CD14-positive monocyte (primary cell): ENCODE results near the gene SPEM2. TPM values are rescaled to one million over a fixed set of nuclear protein-coding genes. Genes with fewer than 3 reads are reported as not detected.
A peak's percentile ranks its signal among the peaks of the same experiment; 100 is the strongest.

Source experiments
- DNase-seq, 3 donors: peaks; one replicate each; pipeline ENCODE4 v3.0.0-alpha.2; 2011 to 2022
- H2AFZ ChIP-seq: 2 replicates; pipeline ENCODE4 v1.6.0; 2012; ENCODE audit warnings: mild to moderate bottlenecking, low read depth, low read length, inconsistent platforms; ENCODE audit not compliant: insufficient read depth, poor library complexity, severe bottlenecking
- H3K27ac ChIP-seq, 2 donors: 1 replicate in 1 of 2; 2 replicates in 1 of 2; pipeline ENCODE4 v1.5.1; 2012 to 2013; ENCODE audit warnings: low read length in 2 of 2, control low read depth in 1 of 2, inconsistent platforms in 1 of 2, low read depth in 1 of 2, mild to moderate bottlenecking in 1 of 2
- H3K27me3 ChIP-seq, 2 donors: one replicate each; pipeline versions ENCODE4 v1.6.0 to v1.6.1; 2011 to 2013; ENCODE audit warnings: low read length in 2 of 2; ENCODE audit not compliant: control insufficient read depth in 2 of 2, insufficient read depth in 2 of 2
- H3K36me3 ChIP-seq, 2 donors: replicated peaks in 1 of 2; 1 replicate in 1 of 2; 2 replicates in 1 of 2; pipeline versions ENCODE4 v1.5.1 to v1.6.1; 2012 to 2013; ENCODE audit warnings: low read length in 2 of 2, control low read depth in 1 of 2, inconsistent platforms in 1 of 2, mild to moderate bottlenecking in 1 of 2; ENCODE audit not compliant: insufficient read depth in 2 of 2, control insufficient read depth in 1 of 2
- H3K4me1 ChIP-seq, 2 donors: 1 replicate in 1 of 2; 2 replicates in 1 of 2; pipeline versions ENCODE4 v1.5.1 to v1.6.1; 2012 to 2013; ENCODE audit warnings: low read length in 2 of 2, control low read depth in 1 of 2, inconsistent platforms in 1 of 2, mild to moderate bottlenecking in 1 of 2, moderate library complexity in 1 of 2; ENCODE audit not compliant: insufficient read depth in 2 of 2, control insufficient read depth in 1 of 2
- H3K4me2 ChIP-seq: replicated peaks from 2 replicates; pipeline ENCODE3; 2012; ENCODE audit warnings: low read length, moderate library complexity, mild to moderate bottlenecking; ENCODE audit not compliant: poor library complexity, severe bottlenecking; ENCODE audit errors: extremely low read depth
- H3K4me3 ChIP-seq, 3 experiments: fragments of 200-600 bp in 1 of 3; sonication (generic) in 1 of 3; replicated peaks in 1 of 3; 1 replicate in 2 of 3; 2 replicates in 1 of 3; pipeline ENCODE4 v1.5.1; 2011 to 2013; ENCODE audit warnings: low read length in 3 of 3, mild to moderate bottlenecking in 3 of 3, control low read depth in 2 of 3, low read depth in 2 of 3, inconsistent platforms in 1 of 3, moderate library complexity in 1 of 3
- H3K79me2 ChIP-seq: 2 replicates; pipeline ENCODE4 v1.6.0; 2012; ENCODE audit warnings: mild to moderate bottlenecking, control low read depth, inconsistent platforms, low read length, moderate library complexity; ENCODE audit not compliant: insufficient read depth
- H3K9ac ChIP-seq: 2 replicates; pipeline ENCODE4 v1.6.0; 2017; ENCODE audit warnings: low read length, mild to moderate bottlenecking; ENCODE audit not compliant: insufficient read depth, poor library complexity, severe bottlenecking
- H3K9me3 ChIP-seq, 2 donors: replicated peaks in 1 of 2; 1 replicate in 1 of 2; 2 replicates in 1 of 2; pipeline versions ENCODE4 v1.5.1 to v1.6.1; 2012 to 2013; ENCODE audit warnings: low read length in 2 of 2, control low read depth in 1 of 2; ENCODE audit not compliant: control insufficient read depth in 1 of 2, insufficient read depth in 1 of 2
- H4K20me1 ChIP-seq: 2 replicates; pipeline ENCODE4 v1.6.0; 2012; ENCODE audit warnings: mild to moderate bottlenecking, low read length, control low read depth, moderate library complexity; ENCODE audit not compliant: insufficient read depth
- H3K27ac Mint-ChIP-seq, 7 donors: one replicate each; pipeline ENCODE4 v1.8.0; 2020; ENCODE audit warnings: mild to moderate bottlenecking in 7 of 7, mixed read lengths in 7 of 7, moderate library complexity in 6 of 7, inconsistent platforms in 2 of 7
- H3K27me3 Mint-ChIP-seq, 3 donors: one replicate each; pipeline ENCODE4 v1.8.0; 2021 to 2022; ENCODE audit warnings: low read depth in 3 of 3, mild to moderate bottlenecking in 3 of 3, mixed read lengths in 3 of 3, moderate library complexity in 3 of 3, inconsistent platforms in 1 of 3
- H3K36me3 Mint-ChIP-seq, 2 donors: one replicate each; pipeline ENCODE4 v1.8.0; 2020; ENCODE audit warnings: mixed read lengths in 2 of 2, inconsistent platforms in 1 of 2, mild to moderate bottlenecking in 1 of 2
- H3K4me1 Mint-ChIP-seq: one replicate; pipeline ENCODE4 v1.8.0; 2020; ENCODE audit warnings: mild to moderate bottlenecking, mixed read lengths
- H3K4me3 Mint-ChIP-seq, 2 donors: one replicate each; pipeline ENCODE4 v1.8.0; 2020; ENCODE audit warnings: mild to moderate bottlenecking in 2 of 2, mixed read lengths in 2 of 2, moderate library complexity in 1 of 2
- H3K9me3 Mint-ChIP-seq, 7 donors: one replicate each; pipeline ENCODE4 v1.8.0; 2020 to 2022; ENCODE audit warnings: mixed read lengths in 7 of 7, mild to moderate bottlenecking in 6 of 7, moderate library complexity in 6 of 7, inconsistent platforms in 2 of 7
- CTCF ChIP-seq: fragments of 200-600 bp; IDR thresholded peaks from one replicate; pipeline ENCODE4 v1.8.0; 2022; ENCODE audit warnings: antibody characterized with exemption, mild to moderate bottlenecking
- WGBS: methylation state at CpG from one replicate; pipeline ENCODE4 v1.1.5; 2013; ENCODE audit warnings: missing lambda C conversion rate; ENCODE audit not compliant: insufficient coverage; 5-methylcytosine and 5-hydroxymethylcytosine counted together
- intact Hi-C, 2 donors: fragments of 100-400 bp; cut with micrococcal nuclease; formaldehyde crosslinking; loops; one replicate each; pipeline versions ENCODE4 v1.15.0 to v1.15.1; 2023
- polyA plus RNA-seq, 3 donors: library from polyadenylated mRNA; depleted of rRNA in 1 of 3; unstranded in 2 of 3; stranded (reverse) in 1 of 3; fragments of 300-500 nt in 2 of 3; fragments of >200 nt in 1 of 3; fragmentation: Illumina TruSeq in 2 of 3; gene quantifications; 1 replicate in 2 of 3; 2 replicates in 1 of 3; pipeline ENCODE4 v1.2.3, GENCODE V29; 2012 to 2021

The SPEM2 gene
- polyA plus RNA-seq, 3 donors = not detected

GRCh38 chr17:7463372-7463846 is 38.0 kb downstream of the SPEM2 start:
- WGBS = 99% methylated on average over 9 of the region's 14 CpGs
- H3K27me3 ChIP-seq = no peaks in the 10 kb centered on the region
- H3K4me1 ChIP-seq = peaks cover 21 to 24% of the 10 kb centered on the region in 2 donors
- peaks cover 2% of the 10 kb centered on the region for H3K79me2 ChIP-seq
- no peak overlapping the region for H3K27ac ChIP-seq
- H3K9me3 ChIP-seq = no peaks in the 10 kb centered on the region
- H3K4me2 ChIP-seq = no peak overlapping the region
- peaks cover 16 to 38% of the 10 kb centered on the region in 2 donors for H3K36me3 Mint-ChIP-seq
- H3K27me3 Mint-ChIP-seq = no peaks in the 10 kb centered on the region
- no peak overlapping the region for H3K4me3 Mint-ChIP-seq
- H3K27ac Mint-ChIP-seq = peak overlapping the region in 1 of 7 donors; percentile 18
- no peak overlapping the region for H2AFZ ChIP-seq
- intact Hi-C loops = no loop called here
- TF ChIP-seq CTCF = no peak
- H3K9ac ChIP-seq = no peak overlapping the region
- no peaks in the 10 kb centered on the region for H4K20me1 ChIP-seq
- no peaks in the 10 kb centered on the region for H3K9me3 Mint-ChIP-seq
- peaks cover 19% of the 10 kb centered on the region for H3K4me1 Mint-ChIP-seq
- H3K36me3 ChIP-seq = peaks cover 22 to 27% of the 10 kb centered on the region in 2 donors
- DNase-seq = no peak
- no peak overlapping the region for H3K4me3 ChIP-seq

- Histone ChIP-seq H3K9ac (no peak overlapping the region), H3K27me3 (no peaks in the 10 kb centered on the region), H2AFZ (no peak overlapping the region), H3K36me3 (peaks cover 22 to 33% of the 10 kb centered on the region in 2 donors), H3K79me2 (peaks cover 9% of the 10 kb centered on the region), H3K9me3 (no peaks in the 10 kb centered on the region), H3K27ac (no peak overlapping the region), H4K20me1 (no peaks in the 10 kb centered on the region), H3K4me2 (no peak overlapping the region), H3K4me3 (no peak overlapping the region), H3K4me1 (peaks cover 21 to 24% of the 10 kb centered on the region in 2 donors)
- no peak for TF ChIP-seq CTCF
- intact Hi-C loops = no loop called here
- H3K9me3 Mint-ChIP-seq = no peaks in the 10 kb centered on the region
- no peaks in the 10 kb centered on the region for H3K27me3 Mint-ChIP-seq
- H3K4me3 Mint-ChIP-seq = no peak overlapping the region
- peaks cover 19% of the 10 kb centered on the region for H3K4me1 Mint-ChIP-seq
- WGBS = 100% methylated on average over 4 of the region's 9 CpGs
- peaks cover 20 to 38% of the 10 kb centered on the region in 2 donors for H3K36me3 Mint-ChIP-seq
- H3K27ac Mint-ChIP-seq = peak overlapping the region in 1 of 7 donors; percentile 18
- no peak for DNase-seq
Observed at GRCh38 chr17:7464081-7464480, 38.7 kb downstream of the SPEM2 start.
